Measurements from ENCODE around the gene ADIPOQ. TPM values are rescaled to one million over a fixed set of nuclear protein-coding genes. Genes with fewer than 3 reads are reported as not detected.

Gene ADIPOQ
- total RNA-seq, 1 donor from 2014 or later, result 0.05 TPM

DNA sequence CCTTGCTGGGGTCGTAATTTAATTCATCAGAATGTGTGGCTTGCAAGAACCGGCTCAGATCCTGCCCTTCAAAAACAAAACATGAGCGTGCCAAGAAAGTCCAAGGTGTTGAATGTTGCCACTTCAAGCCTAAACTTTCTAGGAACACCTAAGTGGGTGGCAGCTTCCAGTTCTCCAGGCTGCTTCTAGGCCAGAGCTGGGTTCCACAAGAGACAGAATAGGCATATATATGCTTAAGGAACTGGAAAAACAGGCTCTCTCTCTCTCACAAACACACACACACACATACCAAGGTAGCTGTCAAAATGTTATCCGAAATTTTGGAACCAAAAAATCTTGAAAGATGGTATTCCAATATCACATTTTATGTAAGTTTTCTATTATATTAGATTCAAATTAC, 890 bp upstream of the ADIPOQ start:
- Mint-ChIP-seq H3K36me3 (ENCODE audit: low read depth) (no peaks in the 10 kb centered on the region), H3K4me1 (ENCODE audit: low read depth) (peaks cover 19% of the 10 kb centered on the region), H3K9me3 (ENCODE audit: low read depth) (no peaks in the 10 kb centered on the region), H3K4me3 (ENCODE audit: unreplicated experiment) (no peak overlapping the region), H3K27me3 (ENCODE audit: low read depth) (peaks cover 14% of the 10 kb centered on the region), H3K27ac (ENCODE audit: unreplicated experiment) (no peak overlapping the region)
- TF ChIP-seq, protein P1, sequence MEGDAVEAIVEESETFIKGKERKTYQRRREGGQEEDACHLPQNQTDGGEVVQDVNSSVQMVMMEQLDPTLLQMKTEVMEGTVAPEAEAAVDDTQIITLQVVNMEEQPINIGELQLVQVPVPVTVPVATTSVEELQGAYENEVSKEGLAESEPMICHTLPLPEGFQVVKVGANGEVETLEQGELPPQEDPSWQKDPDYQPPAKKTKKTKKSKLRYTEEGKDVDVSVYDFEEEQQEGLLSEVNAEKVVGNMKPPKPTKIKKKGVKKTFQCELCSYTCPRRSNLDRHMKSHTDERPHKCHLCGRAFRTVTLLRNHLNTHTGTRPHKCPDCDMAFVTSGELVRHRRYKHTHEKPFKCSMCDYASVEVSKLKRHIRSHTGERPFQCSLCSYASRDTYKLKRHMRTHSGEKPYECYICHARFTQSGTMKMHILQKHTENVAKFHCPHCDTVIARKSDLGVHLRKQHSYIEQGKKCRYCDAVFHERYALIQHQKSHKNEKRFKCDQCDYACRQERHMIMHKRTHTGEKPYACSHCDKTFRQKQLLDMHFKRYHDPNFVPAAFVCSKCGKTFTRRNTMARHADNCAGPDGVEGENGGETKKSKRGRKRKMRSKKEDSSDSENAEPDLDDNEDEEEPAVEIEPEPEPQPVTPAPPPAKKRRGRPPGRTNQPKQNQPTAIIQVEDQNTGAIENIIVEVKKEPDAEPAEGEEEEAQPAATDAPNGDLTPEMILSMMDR (IDR thresholded peaks at IDR 0.05), result no peak
- no peak for DNase-seq (ENCODE audit: low spot score)

DNA sequence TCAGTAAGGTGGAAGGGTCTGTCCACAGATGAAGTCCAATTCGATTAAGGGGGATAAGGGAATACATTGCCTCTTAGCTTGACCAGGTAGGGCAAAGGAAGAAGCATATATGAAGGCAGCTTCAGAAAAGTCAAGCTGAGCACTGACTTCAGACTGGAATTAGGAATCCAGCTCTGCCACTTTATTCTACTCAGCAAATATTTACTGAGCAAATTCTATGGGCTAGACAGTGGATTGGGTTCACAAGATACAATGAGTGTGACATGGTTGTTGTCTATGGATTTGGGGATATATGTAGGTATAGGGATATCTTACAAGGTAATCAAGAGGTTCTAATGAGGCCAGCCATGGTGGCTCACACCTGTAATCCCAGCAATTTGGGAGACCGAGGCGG, 526 bp downstream of the ADIPOQ start:
- Mint-ChIP-seq H3K4me1 (ENCODE audit: low read depth) (peaks cover 19% of the 10 kb centered on the region), H3K4me3 (ENCODE audit: unreplicated experiment) (no peak overlapping the region), H3K27ac (ENCODE audit: unreplicated experiment) (no peak overlapping the region), H3K36me3 (ENCODE audit: low read depth) (no peaks in the 10 kb centered on the region), H3K9me3 (ENCODE audit: low read depth) (no peaks in the 10 kb centered on the region), H3K27me3 (ENCODE audit: low read depth) (peaks cover 17% of the 10 kb centered on the region)
- TF ChIP-seq, protein P1 (IDR thresholded peaks at IDR 0.05), result no peak
- DNase-seq (ENCODE audit: low spot score), result no peak

DNA sequence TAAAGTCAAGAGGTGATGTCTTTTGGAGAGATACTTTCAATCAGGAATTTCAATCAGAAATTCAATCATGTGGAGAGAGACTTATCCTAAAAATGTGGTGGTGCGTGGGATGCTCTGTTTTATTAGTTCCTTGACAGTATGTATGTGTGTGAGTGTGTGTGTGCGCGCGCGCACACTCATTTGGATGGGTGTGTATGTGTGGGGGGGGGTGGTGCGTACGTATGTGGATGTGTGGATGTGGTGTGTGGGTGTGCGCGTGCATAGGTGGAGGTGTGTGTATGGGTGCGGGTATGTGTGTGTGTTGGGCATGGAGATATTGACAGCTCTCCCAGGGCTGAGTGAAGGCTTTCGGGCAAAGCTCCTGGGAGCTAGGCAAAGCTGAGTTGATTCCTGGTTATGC, 2.4 kb downstream of the ADIPOQ start:
- H3K9me3 Mint-ChIP-seq (ENCODE audit: low read depth), result no peaks in the 10 kb centered on the region
- no peaks in the 10 kb centered on the region for H3K36me3 Mint-ChIP-seq (ENCODE audit: low read depth)
- H3K27me3 Mint-ChIP-seq (ENCODE audit: low read depth), result peaks cover 17% of the 10 kb centered on the region
- no peak overlapping the region for H3K4me3 Mint-ChIP-seq (ENCODE audit: unreplicated experiment)
- TF ChIP-seq, protein P1 (IDR thresholded peaks at IDR 0.05), result no peak
- peaks cover 14% of the 10 kb centered on the region for H3K4me1 Mint-ChIP-seq (ENCODE audit: low read depth)
- no peak overlapping the region for H3K27ac Mint-ChIP-seq (ENCODE audit: unreplicated experiment)
- DNase-seq (ENCODE audit: low spot score), result no peak

DNA sequence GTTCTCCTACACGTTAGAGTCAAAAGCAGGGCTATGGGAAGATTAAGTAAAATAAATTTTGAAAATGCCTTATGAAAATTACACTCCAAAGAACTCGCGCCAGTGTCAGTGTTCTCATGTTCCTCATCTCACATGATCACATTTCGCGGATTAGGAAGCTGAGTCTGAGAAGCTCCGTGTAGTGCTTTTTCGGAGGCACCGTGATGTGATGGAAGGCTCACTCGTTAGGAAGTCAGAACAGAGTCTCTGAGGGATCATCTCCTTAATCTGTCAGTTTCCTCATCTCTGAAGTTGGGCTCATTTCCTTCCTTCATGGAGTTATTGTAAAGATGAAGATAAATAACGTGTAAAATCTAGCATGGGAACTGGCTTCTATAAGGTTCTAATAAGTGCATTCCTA, 3.2 kb downstream of the ADIPOQ start:
- H3K27ac Mint-ChIP-seq (ENCODE audit: unreplicated experiment), result no peak overlapping the region

DNA sequence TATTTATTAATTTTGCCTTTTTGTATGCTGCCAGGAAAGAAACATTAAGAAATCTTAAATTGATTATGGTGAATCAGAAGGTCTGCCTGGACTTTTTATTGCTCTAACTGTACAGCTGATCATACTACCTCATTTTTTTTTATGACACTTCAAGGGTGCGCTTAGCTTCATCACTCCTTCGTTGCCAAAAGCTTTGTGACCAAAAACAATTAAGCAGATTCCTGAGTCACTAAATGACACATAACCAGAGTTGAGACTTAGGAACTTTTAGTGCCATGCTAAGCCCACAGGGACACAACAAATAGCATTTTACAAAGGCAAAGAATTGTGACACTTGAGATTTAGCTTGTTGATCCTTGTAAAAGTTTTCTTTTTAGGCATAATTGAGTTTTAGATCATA, 4.9 kb downstream of the ADIPOQ start:
- TF ChIP-seq, protein P1 (IDR thresholded peaks at IDR 0.05), result no peak
- Mint-ChIP-seq H3K27ac (ENCODE audit: unreplicated experiment) (no peak overlapping the region), H3K36me3 (ENCODE audit: low read depth) (no peaks in the 10 kb centered on the region), H3K9me3 (ENCODE audit: low read depth) (no peaks in the 10 kb centered on the region), H3K4me3 (ENCODE audit: unreplicated experiment) (no peak overlapping the region), H3K27me3 (ENCODE audit: low read depth) (peaks cover 17% of the 10 kb centered on the region), H3K4me1 (ENCODE audit: low read depth) (no peaks in the 10 kb centered on the region)
- DNase-seq (ENCODE audit: low spot score), result no peak

More for the DNA sequence above, 3.2 kb downstream of the ADIPOQ start:
- Mint-ChIP-seq H3K27me3 (ENCODE audit: low read depth) (peaks cover 17% of the 10 kb centered on the region), H3K4me3 (ENCODE audit: unreplicated experiment) (no peak overlapping the region), H3K9me3 (ENCODE audit: low read depth) (no peaks in the 10 kb centered on the region), H3K36me3 (ENCODE audit: low read depth) (no peaks in the 10 kb centered on the region), H3K4me1 (ENCODE audit: low read depth) (peaks cover 8% of the 10 kb centered on the region)
- TF ChIP-seq, protein P1 (IDR thresholded peaks at IDR 0.05), result no peak
- no peak for DNase-seq (ENCODE audit: low spot score)
